ENCODE results near the gene STXBP5L.

DNA sequence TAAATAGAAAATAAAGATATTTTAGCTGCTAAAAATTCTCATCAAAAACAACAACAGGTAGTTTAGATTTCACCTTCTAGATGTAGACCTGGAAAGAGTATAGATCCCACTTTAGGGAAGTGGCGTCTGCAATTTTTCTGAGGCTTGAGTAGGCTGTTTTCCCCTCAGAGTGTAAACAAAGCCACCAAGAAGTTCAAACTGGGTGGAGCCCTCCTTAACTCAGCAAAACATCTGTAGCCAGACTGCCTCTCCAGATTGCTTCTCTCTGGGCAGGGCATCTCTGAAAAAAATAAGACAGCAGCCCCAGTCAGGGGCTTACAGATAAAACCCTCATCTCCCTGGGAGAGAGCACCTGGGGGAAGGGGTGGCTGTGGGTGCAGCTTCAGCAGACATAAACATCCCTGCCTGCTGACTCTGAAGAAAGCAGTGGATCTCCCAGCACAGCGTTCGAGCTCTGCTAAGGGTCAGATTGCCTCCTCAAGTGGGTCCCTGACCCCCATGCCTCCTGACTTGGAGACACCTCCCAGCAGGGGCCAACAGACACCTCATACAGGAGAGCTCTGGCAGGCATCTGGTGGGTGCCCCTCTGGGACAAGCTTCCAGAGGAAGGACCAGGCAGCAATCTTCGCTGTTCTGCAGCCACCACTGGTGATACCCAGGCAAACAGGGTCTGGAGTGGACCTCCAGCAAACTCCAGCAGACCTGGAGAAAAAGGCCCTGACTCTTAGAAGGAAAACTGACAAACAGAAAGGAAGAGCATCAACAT, 259.6 kb downstream of the STXBP5L start:
- TF ChIP-seq CTCF (IDR thresholded peaks at IDR 0.05; ENCODE audit: insufficient read depth, low read depth, low read length) = no peak
- TF ChIP-seq EZH2 (IDR thresholded peaks at IDR 0.05; ENCODE audit: insufficient read depth, low read length) = no peak

Measured in astrocyte (in vitro differentiated cells and primary cell).